ENCODE data around the gene SPOCD1. TPM values are rescaled to one million over a fixed set of nuclear protein-coding genes. Genes with fewer than 3 reads are reported as not detected.

The SPOCD1 gene
- total RNA-seq (2012; rRNA removed) = 42.2 and 59.7 TPM in 2 replicates
- polyA plus RNA-seq (2012; rRNA removed) = 132 and 135 TPM in 2 replicates
- polyA plus RNA-seq (2012; cell fraction: cytosol; rRNA removed) = 61.6 and 91.4 TPM in 2 replicates
- polyA plus RNA-seq (2012; cell fraction: nucleus; rRNA removed; ENCODE audit: low replicate concordance) = 471 and 772 TPM in 2 replicates
- Bru-seq, nascent RNA = percentile 80 among the genes with signal in this experiment
- percentile 78 among the genes with signal in this experiment for BruChase-seq, experiment 1, labeled RNA remaining after a 6-hour chase
- BruChase-seq, experiment 2, labeled RNA remaining after a 2-hour chase = percentile 80 among the genes with signal in this experiment
- long read RNA-seq, partial matches to known transcripts = 16 of 33 reads
- long read RNA-seq, other reads (novel, unspliced or antisense) = 15 of 33 reads

DNA sequence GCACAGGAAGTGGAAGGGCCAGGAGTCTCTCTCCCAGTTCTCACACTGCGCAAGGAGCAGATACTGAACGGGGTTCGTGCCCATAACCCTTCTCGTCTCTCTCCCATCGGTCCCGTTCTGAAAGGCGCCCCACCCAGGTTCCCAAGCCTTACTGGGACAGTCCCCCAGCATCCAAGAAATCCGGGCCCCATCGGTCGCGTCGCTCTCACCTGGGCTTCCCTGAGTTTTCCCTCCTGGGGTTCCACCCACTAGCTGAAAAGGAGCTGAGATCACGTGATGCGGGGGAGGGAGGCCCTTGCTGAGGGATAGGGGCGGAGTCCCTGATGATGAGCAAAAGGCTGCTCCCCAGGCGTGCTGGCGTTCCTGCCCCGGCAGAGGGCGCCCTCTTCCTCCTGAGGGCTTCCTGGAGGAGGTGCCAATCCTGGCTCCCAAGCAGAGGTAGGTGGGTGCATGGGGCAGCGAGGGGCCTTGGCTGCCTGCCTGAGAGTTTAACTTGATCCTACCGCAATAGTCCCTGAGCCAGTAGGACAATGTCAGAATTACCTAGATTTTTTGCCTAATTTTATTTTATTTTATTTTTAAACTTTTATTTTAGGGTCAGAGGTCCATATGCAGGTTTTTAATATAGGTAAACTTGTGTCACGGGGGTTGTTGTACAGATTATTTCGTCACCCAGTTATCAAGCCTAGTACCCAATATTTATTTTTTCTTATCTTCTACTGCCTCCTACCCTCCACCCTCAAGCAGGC, at the start of gene SPOCD1:
Gene SPOCD1, minus strand, starts transcription at position 271 of the 749 bp plus-strand sequence. CDS start 689 bp downstream, outside the sequence.
- Histone ChIP-seq H2BK5ac (ENCODE audit: low read depth, low read length, poor library complexity, severe bottlenecking) (no peak within 1 kb of the TSS), H3K14ac (replicated peaks; ENCODE audit: low read depth, low read length) (peak within 1 kb of the TSS; percentile 66), H3K56ac (ENCODE audit: extremely low read depth, insufficient read depth, low read length) (no peak within 1 kb of the TSS), H3K79me1 (ENCODE audit: low read depth in 1 of 2, low read length in 2 of 2) (peaks cover 0 to 6% of the 10 kb centered on the region in 2 experiments; a peak in 2 of 4 replicates), H3K27ac (ENCODE audit: insufficient read depth, low read length) (no peak within 1 kb of the TSS), H3K9me1 (ENCODE audit: insufficient read depth, low read length) (peaks cover 6% of the 10 kb centered on the region; the same call in 1 of the 2 replicates), H3K27me3 (ENCODE audit: control insufficient read depth, insufficient read depth, low read length) (no peaks in the 10 kb centered on the region), H3K23ac (ENCODE audit: low read depth, low read length) (no peak within 1 kb of the TSS), H4K8ac (ENCODE audit: low read depth in 2 of 2, low read length in 2 of 2) (peak within 1 kb of the TSS; percentile 46 to 91; a peak in 3 of 4 replicates), H3K9me3 (ENCODE audit: control insufficient read depth, insufficient read depth, low read length) (no peaks in the 10 kb centered on the region), H3K9ac (ENCODE audit: low read depth, low read length) (no peak within 1 kb of the TSS), H4K91ac (ENCODE audit: insufficient read depth, low read depth, low read length) (no peak within 1 kb of the TSS; the same call in 1 of the 2 replicates), H2BK120ac (ENCODE audit: low read depth, low read length) (0 out of 2 replicates have a peak within 1 kb of the TSS, but pooled peaks have one; percentile 40), H2AK5ac (ENCODE audit: low read depth, low read length) (peak within 1 kb of the TSS; percentile 90; the same call in 1 of the 2 replicates), H3K18ac (ENCODE audit: low read depth, low read length) (0 out of 2 replicates have a peak within 1 kb of the TSS, but pooled peaks have one; percentile 6), H3K4me2 (ENCODE audit: low read depth, low read length) (peak within 1 kb of the TSS; percentile 47; the same call in 1 of the 2 replicates), H3K36me3 (ENCODE audit: control insufficient read depth, insufficient read depth, low read length) (no peaks in the 10 kb centered on the region), H2BK20ac (ENCODE audit: low read depth, low read length) (0 out of 2 replicates have a peak within 1 kb of the TSS, but pooled peaks have one; percentile 53), H3K4ac (ENCODE audit: low read depth, low read length) (peak within 1 kb of the TSS; percentile 56; the same call in 1 of the 2 replicates), H4K20me1 (ENCODE audit: insufficient read depth, low read length) (no peaks in the 10 kb centered on the region), H3K4me3 (ENCODE audit: insufficient read depth, low read depth, low read length) (peak within 1 kb of the TSS; percentile 26; the same call in 1 of the 2 replicates), H2AFZ (replicated peaks; ENCODE audit: low read length, poor library complexity) (peak within 1 kb of the TSS; percentile 96), H2BK15ac (ENCODE audit: low read depth, low read length) (0 out of 3 replicates have a peak within 1 kb of the TSS, but pooled peaks have one; percentile 6), H2AK9ac (replicated peaks; ENCODE audit: low read depth, low read length, poor library complexity) (peak within 1 kb of the TSS; percentile 93), H3K4me1 (ENCODE audit: control insufficient read depth, insufficient read depth, low read length) (peaks cover 3% of the 10 kb centered on the region), H4K5ac (ENCODE audit: low read depth, low read length) (peak within 1 kb of the TSS; percentile 62)
- DNase-seq (peak; percentile 76), ATAC-seq (ENCODE audit: low read depth) (peak; percentile 95)
- intact Hi-C loops (cut with micrococcal nuclease) = loop anchor here (1.0 kb wide), 1 partner anchor 148 kb away; no protein-coding TSS in a partner anchor
- POLR2A ChIA-PET (ENCODE audit: unreplicated experiment) = no interaction called here
- dilution Hi-C loops (cut with HindIII; ENCODE audit: low sequenced_read_pairs, unreplicated experiment) = no loop called here
- 83% methylated on average over 2 of the region's 23 CpGs; no CpG with 5 or more reads in 1 of the 2 experiments for WGBS, 2 experiments (ENCODE audit: extremely low coverage in 2 of 2, insufficient read length in 1 of 2)
- CTCF ChIA-PET = interaction anchor here (0.6 to 2.2 kb wide), 11 partner anchors 11 to 149 kb away, joined by 3 to 15 read pairs (median 3); partner anchors contain the start of gene PTP4A2
- no TSS peak for BruUV-seq (replicated peaks)
- in situ Hi-C loops (cut with MboI; ENCODE audit: low sequenced_read_pairs) = no loop called here
- TF ChIP-seq MAFK (IDR thresholded peaks at IDR 0.05; ENCODE audit: low read depth, low read length) (no peak), NFE2L2 (IDR thresholded peaks at IDR 0.05; ENCODE audit: low read depth, low read length) (no peak), CHD1 (IDR thresholded peaks at IDR 0.05; ENCODE audit: low read depth, low read length) (no peak), SMC3 (IDR thresholded peaks at IDR 0.05; ENCODE audit: low read depth, low read length) (peak; percentile 92), CEBPB (IDR thresholded peaks at IDR 0.05; ENCODE audit: low read depth, low read length) (no peak), RCOR1 (IDR thresholded peaks at IDR 0.05; ENCODE audit: insufficient replicate concordance, low read length) (peak; percentile 89), BHLHE40 (IDR thresholded peaks at IDR 0.05; ENCODE audit: low read depth, low read length) (peak; percentile 66), FOS (IDR thresholded peaks at IDR 0.05; ENCODE audit: low read depth, low read length) (no peak), RAD21 (IDR thresholded peaks at IDR 0.05; ENCODE audit: low read length) (peak; percentile 77)
- TF ChIP-seq, protein P1, sequence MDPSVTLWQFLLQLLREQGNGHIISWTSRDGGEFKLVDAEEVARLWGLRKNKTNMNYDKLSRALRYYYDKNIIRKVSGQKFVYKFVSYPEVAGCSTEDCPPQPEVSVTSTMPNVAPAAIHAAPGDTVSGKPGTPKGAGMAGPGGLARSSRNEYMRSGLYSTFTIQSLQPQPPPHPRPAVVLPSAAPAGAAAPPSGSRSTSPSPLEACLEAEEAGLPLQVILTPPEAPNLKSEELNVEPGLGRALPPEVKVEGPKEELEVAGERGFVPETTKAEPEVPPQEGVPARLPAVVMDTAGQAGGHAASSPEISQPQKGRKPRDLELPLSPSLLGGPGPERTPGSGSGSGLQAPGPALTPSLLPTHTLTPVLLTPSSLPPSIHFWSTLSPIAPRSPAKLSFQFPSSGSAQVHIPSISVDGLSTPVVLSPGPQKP (IDR thresholded peaks at IDR 0.05; ENCODE audit: borderline replicate concordance, low read depth, low read length) = no peak
- TF ChIP-seq, protein P2, sequence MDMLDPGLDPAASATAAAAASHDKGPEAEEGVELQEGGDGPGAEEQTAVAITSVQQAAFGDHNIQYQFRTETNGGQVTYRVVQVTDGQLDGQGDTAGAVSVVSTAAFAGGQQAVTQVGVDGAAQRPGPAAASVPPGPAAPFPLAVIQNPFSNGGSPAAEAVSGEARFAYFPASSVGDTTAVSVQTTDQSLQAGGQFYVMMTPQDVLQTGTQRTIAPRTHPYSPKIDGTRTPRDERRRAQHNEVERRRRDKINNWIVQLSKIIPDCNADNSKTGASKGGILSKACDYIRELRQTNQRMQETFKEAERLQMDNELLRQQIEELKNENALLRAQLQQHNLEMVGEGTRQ (IDR thresholded peaks at IDR 0.05; ENCODE audit: low read depth, low read length) = peak; percentile 97
